Stimulated activated CD8-positive, alpha-beta memory T cell treated with anti-CD3 and anti-CD28 coated beads, Interleukin-4, amount 100 ng/mL, for 48 hours (primary cell): Measurements from ENCODE around the gene SLC5A2.
"Not testable (repeated sequence)": the region's sequence is repeated elsewhere in the genome, so short reads cannot be mapped to it uniquely, and the experiment has no call there.

Experiments used
- DNase-seq: peaks from one replicate; pipeline ENCODE4 v3.0.0-alpha.2; 2020

The SLC5A2 gene

GRCh38 chr16:31532120-31532519 is 49.2 kb downstream of the SLC5A2 start:
- no peak for DNase-seq

GRCh38 chr16:31532896-31533295 is 50.0 kb downstream of the SLC5A2 start:
- DNase-seq = no peak

GRCh38 chr16:31535737-31536136 is 52.8 kb downstream of the SLC5A2 start:
- no peak for DNase-seq

GRCh38 chr16:31536804-31537361 is 54.0 kb downstream of the SLC5A2 start:
- no peak for DNase-seq

GRCh38 chr16:31537362-31538242 is 54.7 kb downstream of the SLC5A2 start:
- no peak for DNase-seq

- DNase-seq = not testable (repeated sequence)
Observed at GRCh38 chr16:31538243-31538598, 55.3 kb downstream of the SLC5A2 start.

- DNase-seq = not testable (repeated sequence)
Observed at GRCh38 chr16:31539762-31540161, 56.8 kb downstream of the SLC5A2 start.
